ENCODE results near the gene ARHGAP22.

Gene ARHGAP22

GRCh38 chr10:48549236-48549635 is 55.6 kb downstream of the ARHGAP22 start:
- DNase-seq, result no peak

GRCh38 chr10:48548531-48549135 is 56.2 kb downstream of the ARHGAP22 start:
- no peak for DNase-seq

GRCh38 chr10:48547981-48548380 is 56.9 kb downstream of the ARHGAP22 start:
- DNase-seq, result no peak

GRCh38 chr10:48547061-48547895 is 57.6 kb downstream of the ARHGAP22 start:
- no peak for DNase-seq

GRCh38 chr10:48545462-48546145 is 59.3 kb downstream of the ARHGAP22 start:
- no peak for DNase-seq

- no peak for DNase-seq
These were observed 61.6 kb downstream of the ARHGAP22 start for GRCh38 chr10:48543182-48543844.

- DNase-seq, result no peak
These were observed 62.2 kb downstream of the ARHGAP22 start for GRCh38 chr10:48542471-48543181.

GRCh38 chr10:48541144-48541795 is 63.6 kb downstream of the ARHGAP22 start:
- no peak for DNase-seq

GRCh38 chr10:48538611-48539010 is 66.3 kb downstream of the ARHGAP22 start:
- DNase-seq, result no peak

- DNase-seq, result no peak
These were observed 67.7 kb downstream of the ARHGAP22 start for GRCh38 chr10:48536916-48537890.

GRCh38 chr10:48536156-48536500 is 68.7 kb downstream of the ARHGAP22 start:
- DNase-seq, result no peak

GRCh38 chr10:48535416-48536155 is 69.3 kb downstream of the ARHGAP22 start:
- no peak for DNase-seq

GRCh38 chr10:48533951-48534720 is 70.7 kb downstream of the ARHGAP22 start:
- DNase-seq, result no peak

- DNase-seq, result no peak
These were observed 71.3 kb downstream of the ARHGAP22 start for GRCh38 chr10:48533540-48533939.

GRCh38 chr10:48531486-48531885 is 73.4 kb downstream of the ARHGAP22 start:
- no peak for DNase-seq

- no peak for DNase-seq
These were observed 75.5 kb downstream of the ARHGAP22 start for GRCh38 chr10:48529331-48529730.

GRCh38 chr10:48527756-48528155 is 77.1 kb downstream of the ARHGAP22 start:
- no peak for DNase-seq

- DNase-seq, result no peak
These were observed 77.9 kb downstream of the ARHGAP22 start for GRCh38 chr10:48526846-48527505.

Data from AML-193 (cell line).